Measurements from ENCODE around the gene ASB3. TPM values are rescaled to one million over a fixed set of nuclear protein-coding genes. Genes with fewer than 3 reads are reported as not detected.

Gene ASB3
- total RNA-seq, 2 experiments from 2014 or later = 26.4 to 30.3 TPM

DNA sequence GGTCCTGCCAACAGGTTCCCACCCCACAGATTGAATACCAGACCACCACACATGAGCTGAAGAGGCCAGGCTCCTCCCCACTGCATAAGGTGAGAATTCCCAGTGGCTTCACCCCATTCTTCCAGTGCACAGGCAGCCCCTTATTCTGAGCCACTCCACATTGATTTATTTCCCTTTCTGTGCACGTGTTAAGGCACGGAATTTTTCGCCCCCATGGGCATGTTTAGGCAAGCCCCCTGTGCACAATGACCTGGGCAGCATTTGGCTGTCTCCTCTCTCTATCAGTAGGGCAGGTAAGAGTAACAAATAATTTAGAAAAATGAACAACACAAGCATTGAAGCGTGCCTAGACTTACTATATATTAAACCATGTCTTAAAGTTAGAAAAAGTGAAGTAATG lies 34.4 kb downstream of the ASB3 start:
- Histone ChIP-seq H3K4me2 (ENCODE audit: low read length) (no peak overlapping the region), H3K4me3 (ENCODE audit: low read depth, low read length, poor library complexity, severe bottlenecking) (no peak overlapping the region), H3K4me1 (ENCODE audit: insufficient read depth, low read length, poor library complexity, severe bottlenecking) (no peaks in the 10 kb centered on the region), H3K9me3 (ENCODE audit: low read length) (no peaks in the 10 kb centered on the region), H3K9me2 (ENCODE audit: insufficient read depth, low read length) (no peaks in the 10 kb centered on the region), H3K79me2 (ENCODE audit: insufficient read depth, low read depth, low read length) (no peaks in the 10 kb centered on the region), H3K36me3 (ENCODE audit: insufficient read depth, low read length) (peaks cover 47% of the 10 kb centered on the region), H2AFZ (ENCODE audit: low read length) (no peak overlapping the region), H3K27ac (ENCODE audit: low read depth, low read length, poor library complexity, severe bottlenecking) (no peak overlapping the region), H4K20me1 (ENCODE audit: insufficient read depth, low read length) (0 out of 2 replicates have a peak, but pooled peaks cover 3% of the 10 kb centered on the region)
- TF ChIP-seq, protein P1, sequence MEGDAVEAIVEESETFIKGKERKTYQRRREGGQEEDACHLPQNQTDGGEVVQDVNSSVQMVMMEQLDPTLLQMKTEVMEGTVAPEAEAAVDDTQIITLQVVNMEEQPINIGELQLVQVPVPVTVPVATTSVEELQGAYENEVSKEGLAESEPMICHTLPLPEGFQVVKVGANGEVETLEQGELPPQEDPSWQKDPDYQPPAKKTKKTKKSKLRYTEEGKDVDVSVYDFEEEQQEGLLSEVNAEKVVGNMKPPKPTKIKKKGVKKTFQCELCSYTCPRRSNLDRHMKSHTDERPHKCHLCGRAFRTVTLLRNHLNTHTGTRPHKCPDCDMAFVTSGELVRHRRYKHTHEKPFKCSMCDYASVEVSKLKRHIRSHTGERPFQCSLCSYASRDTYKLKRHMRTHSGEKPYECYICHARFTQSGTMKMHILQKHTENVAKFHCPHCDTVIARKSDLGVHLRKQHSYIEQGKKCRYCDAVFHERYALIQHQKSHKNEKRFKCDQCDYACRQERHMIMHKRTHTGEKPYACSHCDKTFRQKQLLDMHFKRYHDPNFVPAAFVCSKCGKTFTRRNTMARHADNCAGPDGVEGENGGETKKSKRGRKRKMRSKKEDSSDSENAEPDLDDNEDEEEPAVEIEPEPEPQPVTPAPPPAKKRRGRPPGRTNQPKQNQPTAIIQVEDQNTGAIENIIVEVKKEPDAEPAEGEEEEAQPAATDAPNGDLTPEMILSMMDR (conservative IDR thresholded peaks at IDR 0.05; ENCODE audit: low read length) = no peak
- TF ChIP-seq EZH2phosphoT487 (IDR thresholded peaks at IDR 0.05; ENCODE audit: borderline replicate concordance, low read depth, low read length) = no peak
- intact Hi-C loops (cut with micrococcal nuclease; ENCODE audit: unreplicated experiment) = no loop called here
- POLR2A ChIA-PET = interaction anchor here (1.4 kb wide), 1 partner anchor 16 kb away, joined by 5 read pairs; the partner anchor contains the start of gene CHAC2
- no TSS peak for BruUV-seq (replicated peaks)
- CTCF ChIA-PET (ENCODE audit: unreplicated experiment) = no interaction called here
- no peak for DNase-seq (ENCODE audit: low spot score)

DNA sequence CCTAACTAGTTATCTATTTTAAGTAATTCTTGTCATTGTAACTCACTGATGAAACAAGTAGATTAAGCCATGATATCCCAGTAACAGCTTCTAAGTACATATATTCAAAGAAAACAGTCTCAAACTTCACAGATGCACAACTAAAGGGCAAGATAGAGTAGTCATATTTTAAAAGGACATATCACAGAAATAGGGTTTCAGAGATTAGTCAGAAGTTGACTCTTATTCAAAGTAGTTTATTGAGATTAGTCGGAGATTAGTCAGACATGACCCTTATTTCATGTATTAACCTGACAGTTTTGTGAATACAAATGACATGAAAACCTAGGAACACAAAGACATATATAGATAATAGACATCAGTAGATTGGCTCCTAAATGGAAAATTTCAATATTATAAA lies 35.0 kb downstream of the ASB3 start:
- H2AFZ ChIP-seq (ENCODE audit: low read length) = no peak overlapping the region
- peaks cover 42% of the 10 kb centered on the region for H3K36me3 ChIP-seq (ENCODE audit: insufficient read depth, low read length)
- no peak for TF ChIP-seq EZH2phosphoT487 (IDR thresholded peaks at IDR 0.05; ENCODE audit: borderline replicate concordance, low read depth, low read length)
- TF ChIP-seq, protein P1 (conservative IDR thresholded peaks at IDR 0.05; ENCODE audit: low read length) = no peak
- no peaks in the 10 kb centered on the region for H3K4me1 ChIP-seq (ENCODE audit: insufficient read depth, low read length, poor library complexity, severe bottlenecking)
- ChIA-PET CTCF (ENCODE audit: unreplicated experiment) (no interaction called here), POLR2A (interaction anchor here (1.4 kb wide), 1 partner anchor 16 kb away, joined by 5 read pairs; the partner anchor contains the start of gene CHAC2)
- H3K9me3 ChIP-seq (ENCODE audit: low read length) = no peaks in the 10 kb centered on the region
- H3K4me3 ChIP-seq (ENCODE audit: low read depth, low read length, poor library complexity, severe bottlenecking) = no peak overlapping the region
- intact Hi-C loops (cut with micrococcal nuclease; ENCODE audit: unreplicated experiment) = no loop called here
- H3K79me2 ChIP-seq (ENCODE audit: insufficient read depth, low read depth, low read length) = no peaks in the 10 kb centered on the region
- BruUV-seq (replicated peaks) = no TSS peak
- no peak overlapping the region for H3K27ac ChIP-seq (ENCODE audit: low read depth, low read length, poor library complexity, severe bottlenecking)
- H3K9me2 ChIP-seq (ENCODE audit: insufficient read depth, low read length) = no peaks in the 10 kb centered on the region
- no peak for DNase-seq (ENCODE audit: low spot score)
- 0 out of 2 replicates have a peak, but pooled peaks cover 3% of the 10 kb centered on the region for H4K20me1 ChIP-seq (ENCODE audit: insufficient read depth, low read length)
- no peak overlapping the region for H3K4me2 ChIP-seq (ENCODE audit: low read length)

- CTCF ChIA-PET (ENCODE audit: unreplicated experiment) = no interaction called here
- Histone ChIP-seq H3K4me1 (ENCODE audit: insufficient read depth, low read length, poor library complexity, severe bottlenecking) (no peaks in the 10 kb centered on the region), H3K79me2 (ENCODE audit: insufficient read depth, low read depth, low read length) (no peaks in the 10 kb centered on the region), H3K9me3 (ENCODE audit: low read length) (no peaks in the 10 kb centered on the region), H4K20me1 (ENCODE audit: insufficient read depth, low read length) (0 out of 2 replicates have a peak, but pooled peaks cover 3% of the 10 kb centered on the region), H3K9me2 (ENCODE audit: insufficient read depth, low read length) (no peaks in the 10 kb centered on the region), H3K27ac (ENCODE audit: low read depth, low read length, poor library complexity, severe bottlenecking) (no peak overlapping the region), H3K4me3 (ENCODE audit: low read depth, low read length, poor library complexity, severe bottlenecking) (no peak overlapping the region), H2AFZ (ENCODE audit: low read length) (no peak overlapping the region), H3K4me2 (ENCODE audit: low read length) (no peak overlapping the region), H3K36me3 (ENCODE audit: insufficient read depth, low read length) (peaks cover 44% of the 10 kb centered on the region)
- intact Hi-C loops (cut with micrococcal nuclease; ENCODE audit: unreplicated experiment) = no loop called here
- no peak for TF ChIP-seq EZH2phosphoT487 (IDR thresholded peaks at IDR 0.05; ENCODE audit: borderline replicate concordance, low read depth, low read length)
- TF ChIP-seq, protein P1 (conservative IDR thresholded peaks at IDR 0.05; ENCODE audit: low read length) = no peak
- no TSS peak for BruUV-seq (replicated peaks)
- POLR2A ChIA-PET = interaction anchor here (1.0 kb wide), 1 partner anchor 17 kb away, joined by 6 read pairs; the partner anchor contains the start of gene CHAC2
- no peak for DNase-seq (ENCODE audit: low spot score)
These were observed 36.5 kb downstream of the ASB3 start for GRCh38 chr2:53750041-53750768.

All from OCI-LY7 (cell line).